Measurements from ENCODE around the gene TMEM263. TPM values are rescaled to one million over a fixed set of nuclear protein-coding genes. Genes with fewer than 3 reads are reported as not detected.

The TMEM263 gene
- total and polyA plus RNA-seq, 2 of the 13 experiments (the other 11 are each of a cell fraction or from before 2014, with no cell fraction given), result 25.9 to 58.6 TPM

DNA sequence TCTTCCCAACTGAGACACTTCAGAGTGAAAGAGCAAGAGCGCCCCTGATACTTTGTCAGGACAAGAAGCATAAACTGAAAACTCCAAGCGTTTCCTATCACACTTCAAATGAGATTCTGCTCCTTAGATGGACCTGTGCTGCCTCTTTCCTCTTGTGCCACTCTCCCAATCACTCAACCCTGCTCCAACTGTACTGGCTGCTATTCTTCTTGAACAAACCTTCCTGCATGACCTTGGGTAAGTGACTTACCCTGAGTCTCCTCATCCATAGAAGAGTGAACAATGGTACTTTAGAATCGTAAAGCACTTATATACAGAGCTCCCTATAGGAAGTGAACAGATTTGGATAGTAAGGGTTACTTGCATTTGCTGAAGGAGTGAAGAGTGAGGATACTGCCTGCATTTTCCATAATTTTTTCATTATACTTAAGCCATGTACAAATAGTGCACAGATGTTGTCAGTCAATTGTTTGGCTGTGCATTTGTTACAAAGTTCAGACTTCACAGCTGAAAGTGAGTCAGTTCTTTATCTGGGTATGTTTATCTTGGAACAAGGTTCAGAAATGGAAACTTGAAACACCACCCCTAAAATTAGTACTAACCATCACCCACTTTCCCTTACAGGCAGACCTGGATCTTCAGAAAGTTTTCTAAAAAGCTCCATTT, 20.4 kb downstream of the TMEM263 start (continued):
- TF ChIP-seq, protein P1, sequence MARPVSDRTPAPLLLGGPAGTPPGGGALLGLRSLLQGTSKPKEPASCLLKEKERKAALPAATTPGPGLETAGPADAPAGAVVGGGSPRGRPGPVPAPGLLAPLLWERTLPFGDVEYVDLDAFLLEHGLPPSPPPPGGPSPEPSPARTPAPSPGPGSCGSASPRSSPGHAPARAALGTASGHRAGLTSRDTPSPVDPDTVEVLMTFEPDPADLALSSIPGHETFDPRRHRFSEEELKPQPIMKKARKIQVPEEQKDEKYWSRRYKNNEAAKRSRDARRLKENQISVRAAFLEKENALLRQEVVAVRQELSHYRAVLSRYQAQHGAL (CRISPR knock-in tag; IDR thresholded peaks at IDR 0.05; ENCODE audit: not compliant biosample characterization), result no peak
- TF ChIP-seq EP300 (IDR thresholded peaks at IDR 0.05; ENCODE audit: low read depth in 2 of 2, low read length in 2 of 2) (peak in 1 of 2 experiments; percentile 76; a peak in 2 of 4 replicates), EP300 (CRISPR knock-in tag; IDR thresholded peaks at IDR 0.05; ENCODE audit: borderline replicate concordance) (peak; percentile 50; the same call in 1 of the 2 replicates), NFKBIZ (CRISPR knock-in tag; IDR thresholded peaks at IDR 0.05) (peak; percentile 56; the same call in 1 of the 2 replicates), ZNF124 (CRISPR knock-in tag; IDR thresholded peaks at IDR 0.05) (no peak), ZNF3 (CRISPR knock-in tag; IDR thresholded peaks at IDR 0.05) (peak; percentile 98), SOX13 (IDR thresholded peaks at IDR 0.05) (peak; percentile 85), SOX13 (CRISPR knock-in tag; conservative IDR thresholded peaks at IDR 0.05 in 1 of 2, IDR thresholded peaks at IDR 0.05 in 1 of 2) (peak in 1 of 2 experiments; percentile 95; a peak in 2 of 4 replicates), YY1 (IDR thresholded peaks at IDR 0.05; ENCODE audit: insufficient read depth, insufficient replicate concordance, low read depth, low read length) (no peak), GABPB1 (CRISPR knock-in tag; IDR thresholded peaks at IDR 0.05) (0 out of 2 replicates have a peak, but pooled peaks have one; percentile 14), POGZ (CRISPR knock-in tag; IDR thresholded peaks at IDR 0.05) (peak; percentile 63), SIX1 (CRISPR knock-in tag; IDR thresholded peaks at IDR 0.05; ENCODE audit: borderline replicate concordance) (peak; percentile 76), MIXL1 (CRISPR knock-in tag; IDR thresholded peaks at IDR 0.05) (peak; percentile 35; the same call in 1 of the 2 replicates), FOSL2 (CRISPR knock-in tag; IDR thresholded peaks at IDR 0.05) (peak; percentile 87), PPARG (CRISPR knock-in tag; conservative IDR thresholded peaks at IDR 0.05) (peak; percentile 92), TCF7L2 (IDR thresholded peaks at IDR 0.05; ENCODE audit: low read depth, low read length) (no peak), ZNF652 (CRISPR knock-in tag; IDR thresholded peaks at IDR 0.05; ENCODE audit: borderline replicate concordance, low read depth) (peak; percentile 9; the same call in 1 of the 2 replicates)
- TF ChIP-seq, protein P2, sequence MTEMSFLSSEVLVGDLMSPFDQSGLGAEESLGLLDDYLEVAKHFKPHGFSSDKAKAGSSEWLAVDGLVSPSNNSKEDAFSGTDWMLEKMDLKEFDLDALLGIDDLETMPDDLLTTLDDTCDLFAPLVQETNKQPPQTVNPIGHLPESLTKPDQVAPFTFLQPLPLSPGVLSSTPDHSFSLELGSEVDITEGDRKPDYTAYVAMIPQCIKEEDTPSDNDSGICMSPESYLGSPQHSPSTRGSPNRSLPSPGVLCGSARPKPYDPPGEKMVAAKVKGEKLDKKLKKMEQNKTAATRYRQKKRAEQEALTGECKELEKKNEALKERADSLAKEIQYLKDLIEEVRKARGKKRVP (CRISPR knock-in tag; IDR thresholded peaks at IDR 0.05), result peak in 1 of 2 experiments; percentile 37; a peak in 1 of 4 replicates
- TF ChIP-seq, protein P3, sequence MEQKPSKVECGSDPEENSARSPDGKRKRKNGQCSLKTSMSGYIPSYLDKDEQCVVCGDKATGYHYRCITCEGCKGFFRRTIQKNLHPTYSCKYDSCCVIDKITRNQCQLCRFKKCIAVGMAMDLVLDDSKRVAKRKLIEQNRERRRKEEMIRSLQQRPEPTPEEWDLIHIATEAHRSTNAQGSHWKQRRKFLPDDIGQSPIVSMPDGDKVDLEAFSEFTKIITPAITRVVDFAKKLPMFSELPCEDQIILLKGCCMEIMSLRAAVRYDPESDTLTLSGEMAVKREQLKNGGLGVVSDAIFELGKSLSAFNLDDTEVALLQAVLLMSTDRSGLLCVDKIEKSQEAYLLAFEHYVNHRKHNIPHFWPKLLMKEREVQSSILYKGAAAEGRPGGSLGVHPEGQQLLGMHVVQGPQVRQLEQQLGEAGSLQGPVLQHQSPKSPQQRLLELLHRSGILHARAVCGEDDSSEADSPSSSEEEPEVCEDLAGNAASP (CRISPR knock-in tag; IDR thresholded peaks at IDR 0.05; ENCODE audit: borderline replicate concordance), result 0 out of 2 replicates have a peak, but pooled peaks have one; percentile 19
- TF ChIP-seq, protein P4, sequence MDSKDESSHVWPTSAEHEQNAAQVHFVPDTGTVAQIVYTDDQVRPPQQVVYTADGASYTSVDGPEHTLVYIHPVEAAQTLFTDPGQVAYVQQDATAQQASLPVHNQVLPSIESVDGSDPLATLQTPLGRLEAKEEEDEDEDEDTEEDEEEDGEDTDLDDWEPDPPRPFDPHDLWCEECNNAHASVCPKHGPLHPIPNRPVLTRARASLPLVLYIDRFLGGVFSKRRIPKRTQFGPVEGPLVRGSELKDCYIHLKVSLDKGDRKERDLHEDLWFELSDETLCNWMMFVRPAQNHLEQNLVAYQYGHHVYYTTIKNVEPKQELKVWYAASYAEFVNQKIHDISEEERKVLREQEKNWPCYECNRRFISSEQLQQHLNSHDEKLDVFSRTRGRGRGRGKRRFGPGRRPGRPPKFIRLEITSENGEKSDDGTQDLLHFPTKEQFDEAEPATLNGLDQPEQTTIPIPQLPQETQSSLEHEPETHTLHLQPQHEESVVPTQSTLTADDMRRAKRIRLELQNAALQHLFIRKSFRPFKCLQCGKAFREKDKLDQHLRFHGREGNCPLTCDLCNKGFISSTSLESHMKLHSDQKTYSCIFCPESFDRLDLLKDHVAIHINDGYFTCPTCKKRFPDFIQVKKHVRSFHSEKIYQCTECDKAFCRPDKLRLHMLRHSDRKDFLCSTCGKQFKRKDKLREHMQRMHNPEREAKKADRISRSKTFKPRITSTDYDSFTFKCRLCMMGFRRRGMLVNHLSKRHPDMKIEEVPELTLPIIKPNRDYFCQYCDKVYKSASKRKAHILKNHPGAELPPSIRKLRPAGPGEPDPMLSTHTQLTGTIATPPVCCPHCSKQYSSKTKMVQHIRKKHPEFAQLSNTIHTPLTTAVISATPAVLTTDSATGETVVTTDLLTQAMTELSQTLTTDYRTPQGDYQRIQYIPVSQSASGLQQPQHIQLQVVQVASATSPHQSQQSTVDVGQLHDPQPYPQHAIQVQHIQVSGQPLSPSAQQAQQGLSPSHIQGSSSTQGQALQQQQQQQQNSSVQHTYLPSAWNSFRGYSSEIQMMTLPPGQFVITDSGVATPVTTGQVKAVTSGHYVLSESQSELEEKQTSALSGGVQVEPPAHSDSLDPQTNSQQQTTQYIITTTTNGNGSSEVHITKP (CRISPR knock-in tag; IDR thresholded peaks at IDR 0.05; ENCODE audit: low read depth), result peak; percentile 23; the same call in 1 of the 2 replicates
- TF ChIP-seq, protein P5, sequence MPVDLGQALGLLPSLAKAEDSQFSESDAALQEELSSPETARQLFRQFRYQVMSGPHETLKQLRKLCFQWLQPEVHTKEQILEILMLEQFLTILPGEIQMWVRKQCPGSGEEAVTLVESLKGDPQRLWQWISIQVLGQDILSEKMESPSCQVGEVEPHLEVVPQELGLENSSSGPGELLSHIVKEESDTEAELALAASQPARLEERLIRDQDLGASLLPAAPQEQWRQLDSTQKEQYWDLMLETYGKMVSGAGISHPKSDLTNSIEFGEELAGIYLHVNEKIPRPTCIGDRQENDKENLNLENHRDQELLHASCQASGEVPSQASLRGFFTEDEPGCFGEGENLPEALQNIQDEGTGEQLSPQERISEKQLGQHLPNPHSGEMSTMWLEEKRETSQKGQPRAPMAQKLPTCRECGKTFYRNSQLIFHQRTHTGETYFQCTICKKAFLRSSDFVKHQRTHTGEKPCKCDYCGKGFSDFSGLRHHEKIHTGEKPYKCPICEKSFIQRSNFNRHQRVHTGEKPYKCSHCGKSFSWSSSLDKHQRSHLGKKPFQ (CRISPR knock-in tag; IDR thresholded peaks at IDR 0.05; ENCODE audit: insufficient replicate concordance), result no peak
